ENCODE measurements around the gene DGLUCY.
"Not testable (repeated sequence)": the region's sequence is repeated elsewhere in the genome, so short reads cannot be mapped to it uniquely, and the experiment has no call there.

DGLUCY gene

GRCh38 chr14:91232603-91233002 lies 118.7 kb downstream of the DGLUCY start:
- no peak for DNase-seq (ENCODE audit: low read depth in 1 of 2, low spot score in 1 of 2)

- no peak for DNase-seq (ENCODE audit: low read depth in 1 of 2, low spot score in 1 of 2)
Observed at GRCh38 chr14:91233936-91234790, 120.3 kb downstream of the DGLUCY start.

GRCh38 chr14:91234791-91235114 lies 120.9 kb downstream of the DGLUCY start:
- no peak for DNase-seq (ENCODE audit: low read depth in 1 of 2, low spot score in 1 of 2)

GRCh38 chr14:91235841-91236240 lies 122.0 kb downstream of the DGLUCY start:
- DNase-seq (ENCODE audit: low read depth in 1 of 2, low spot score in 1 of 2): no peak

GRCh38 chr14:91237219-91237618 lies 123.3 kb downstream of the DGLUCY start:
- no peak for DNase-seq (ENCODE audit: low read depth in 1 of 2, low spot score in 1 of 2)

- DNase-seq (ENCODE audit: low read depth in 1 of 2, low spot score in 1 of 2): no peak
Observed at GRCh38 chr14:91238085-91238484, 124.2 kb downstream of the DGLUCY start.

GRCh38 chr14:91238661-91239060 lies 124.8 kb downstream of the DGLUCY start:
- no peak for DNase-seq (ENCODE audit: low read depth in 1 of 2, low spot score in 1 of 2)

GRCh38 chr14:91241863-91242262 lies 128.0 kb downstream of the DGLUCY start:
- DNase-seq (ENCODE audit: low read depth in 1 of 2, low spot score in 1 of 2): no peak

GRCh38 chr14:91242635-91243034 lies 128.8 kb downstream of the DGLUCY start:
- DNase-seq (ENCODE audit: low read depth in 1 of 2, low spot score in 1 of 2): no peak

GRCh38 chr14:91243074-91243471 lies 129.2 kb downstream of the DGLUCY start:
- DNase-seq (ENCODE audit: low read depth in 1 of 2, low spot score in 1 of 2): no peak

GRCh38 chr14:91244501-91244901 lies 130.6 kb downstream of the DGLUCY start, which contains the start of gene GPR68:
Gene GPR68 (minus strand): TSS chr14:91244704. CDS start chr14:91235050, 9,654 bp downstream.
- DNase-seq (ENCODE audit: low read depth in 1 of 2, low spot score in 1 of 2): no peak

- peak; percentile 51 to 58 for DNase-seq (ENCODE audit: low read depth in 1 of 2, low spot score in 1 of 2)
Observed at GRCh38 chr14:91245029-91245428, 131.2 kb downstream of the DGLUCY start.

GRCh38 chr14:91245616-91246015 lies 131.7 kb downstream of the DGLUCY start:
- DNase-seq (ENCODE audit: low read depth in 1 of 2, low spot score in 1 of 2): not testable (repeated sequence)

- DNase-seq (ENCODE audit: low read depth in 1 of 2, low spot score in 1 of 2): peak; percentile 43 to 68
Observed at GRCh38 chr14:91246051-91246852, 132.4 kb downstream of the DGLUCY start.

- no peak for DNase-seq (ENCODE audit: low read depth in 1 of 2, low spot score in 1 of 2)
Observed at GRCh38 chr14:91249841-91250616, 136.2 kb downstream of the DGLUCY start.

- DNase-seq (ENCODE audit: low read depth in 1 of 2, low spot score in 1 of 2): no peak
Observed at GRCh38 chr14:91250912-91251311, 137.0 kb downstream of the DGLUCY start.

GRCh38 chr14:91252871-91253794 lies 139.3 kb downstream of the DGLUCY start:
- peak in 1 of 2 donors; percentile 63 for DNase-seq (ENCODE audit: low read depth in 1 of 2, low spot score in 1 of 2)

GRCh38 chr14:91253795-91254323 lies 140.0 kb downstream of the DGLUCY start:
- DNase-seq (ENCODE audit: low read depth in 1 of 2, low spot score in 1 of 2): no peak

- DNase-seq (ENCODE audit: low read depth in 1 of 2, low spot score in 1 of 2): no peak
Observed at GRCh38 chr14:91254461-91254860, 140.6 kb downstream of the DGLUCY start.
